CD14-positive monocyte (primary cell): ENCODE measurements around the gene FRY. TPM values are rescaled to one million over a fixed set of nuclear protein-coding genes. Genes with fewer than 3 reads are reported as not detected.

Source experiments
- DNase-seq, 3 donors: peaks; one replicate each; pipeline ENCODE4 v3.0.0-alpha.2; 2011 to 2022
- H2AFZ ChIP-seq: 2 replicates; pipeline ENCODE4 v1.6.0; 2012; ENCODE audit warnings: mild to moderate bottlenecking, low read depth, low read length, inconsistent platforms; ENCODE audit not compliant: insufficient read depth, poor library complexity, severe bottlenecking
- H3K27ac ChIP-seq, 2 donors: 1 replicate in 1 of 2; 2 replicates in 1 of 2; pipeline ENCODE4 v1.5.1; 2012 to 2013; ENCODE audit warnings: low read length in 2 of 2, control low read depth in 1 of 2, inconsistent platforms in 1 of 2, low read depth in 1 of 2, mild to moderate bottlenecking in 1 of 2
- H3K27me3 ChIP-seq, 2 donors: one replicate each; pipeline versions ENCODE4 v1.6.0 to v1.6.1; 2011 to 2013; ENCODE audit warnings: low read length in 2 of 2; ENCODE audit not compliant: control insufficient read depth in 2 of 2, insufficient read depth in 2 of 2
- H3K36me3 ChIP-seq, 2 donors: replicated peaks in 1 of 2; 1 replicate in 1 of 2; 2 replicates in 1 of 2; pipeline versions ENCODE4 v1.5.1 to v1.6.1; 2012 to 2013; ENCODE audit warnings: low read length in 2 of 2, control low read depth in 1 of 2, inconsistent platforms in 1 of 2, mild to moderate bottlenecking in 1 of 2; ENCODE audit not compliant: insufficient read depth in 2 of 2, control insufficient read depth in 1 of 2
- H3K4me1 ChIP-seq, 2 donors: 1 replicate in 1 of 2; 2 replicates in 1 of 2; pipeline versions ENCODE4 v1.5.1 to v1.6.1; 2012 to 2013; ENCODE audit warnings: low read length in 2 of 2, control low read depth in 1 of 2, inconsistent platforms in 1 of 2, mild to moderate bottlenecking in 1 of 2, moderate library complexity in 1 of 2; ENCODE audit not compliant: insufficient read depth in 2 of 2, control insufficient read depth in 1 of 2
- H3K4me2 ChIP-seq: replicated peaks from 2 replicates; pipeline ENCODE3; 2012; ENCODE audit warnings: low read length, moderate library complexity, mild to moderate bottlenecking; ENCODE audit not compliant: poor library complexity, severe bottlenecking; ENCODE audit errors: extremely low read depth
- H3K4me3 ChIP-seq, 3 experiments: fragments of 200-600 bp in 1 of 3; sonication (generic) in 1 of 3; replicated peaks in 1 of 3; 1 replicate in 2 of 3; 2 replicates in 1 of 3; pipeline ENCODE4 v1.5.1; 2011 to 2013; ENCODE audit warnings: low read length in 3 of 3, mild to moderate bottlenecking in 3 of 3, control low read depth in 2 of 3, low read depth in 2 of 3, inconsistent platforms in 1 of 3, moderate library complexity in 1 of 3
- H3K79me2 ChIP-seq: 2 replicates; pipeline ENCODE4 v1.6.0; 2012; ENCODE audit warnings: mild to moderate bottlenecking, control low read depth, inconsistent platforms, low read length, moderate library complexity; ENCODE audit not compliant: insufficient read depth
- H3K9ac ChIP-seq: 2 replicates; pipeline ENCODE4 v1.6.0; 2017; ENCODE audit warnings: low read length, mild to moderate bottlenecking; ENCODE audit not compliant: insufficient read depth, poor library complexity, severe bottlenecking
- H3K9me3 ChIP-seq, 2 donors: replicated peaks in 1 of 2; 1 replicate in 1 of 2; 2 replicates in 1 of 2; pipeline versions ENCODE4 v1.5.1 to v1.6.1; 2012 to 2013; ENCODE audit warnings: low read length in 2 of 2, control low read depth in 1 of 2; ENCODE audit not compliant: control insufficient read depth in 1 of 2, insufficient read depth in 1 of 2
- H4K20me1 ChIP-seq: 2 replicates; pipeline ENCODE4 v1.6.0; 2012; ENCODE audit warnings: mild to moderate bottlenecking, low read length, control low read depth, moderate library complexity; ENCODE audit not compliant: insufficient read depth
- H3K27ac Mint-ChIP-seq, 7 donors: one replicate each; pipeline ENCODE4 v1.8.0; 2020; ENCODE audit warnings: mild to moderate bottlenecking in 7 of 7, mixed read lengths in 7 of 7, moderate library complexity in 6 of 7, inconsistent platforms in 2 of 7
- H3K27me3 Mint-ChIP-seq, 3 donors: one replicate each; pipeline ENCODE4 v1.8.0; 2021 to 2022; ENCODE audit warnings: low read depth in 3 of 3, mild to moderate bottlenecking in 3 of 3, mixed read lengths in 3 of 3, moderate library complexity in 3 of 3, inconsistent platforms in 1 of 3
- H3K36me3 Mint-ChIP-seq, 2 donors: one replicate each; pipeline ENCODE4 v1.8.0; 2020; ENCODE audit warnings: mixed read lengths in 2 of 2, inconsistent platforms in 1 of 2, mild to moderate bottlenecking in 1 of 2
- H3K4me1 Mint-ChIP-seq: one replicate; pipeline ENCODE4 v1.8.0; 2020; ENCODE audit warnings: mild to moderate bottlenecking, mixed read lengths
- H3K4me3 Mint-ChIP-seq, 2 donors: one replicate each; pipeline ENCODE4 v1.8.0; 2020; ENCODE audit warnings: mild to moderate bottlenecking in 2 of 2, mixed read lengths in 2 of 2, moderate library complexity in 1 of 2
- H3K9me3 Mint-ChIP-seq, 7 donors: one replicate each; pipeline ENCODE4 v1.8.0; 2020 to 2022; ENCODE audit warnings: mixed read lengths in 7 of 7, mild to moderate bottlenecking in 6 of 7, moderate library complexity in 6 of 7, inconsistent platforms in 2 of 7
- CTCF ChIP-seq: fragments of 200-600 bp; IDR thresholded peaks from one replicate; pipeline ENCODE4 v1.8.0; 2022; ENCODE audit warnings: antibody characterized with exemption, mild to moderate bottlenecking
- WGBS: methylation state at CpG from one replicate; pipeline ENCODE4 v1.1.5; 2013; ENCODE audit warnings: missing lambda C conversion rate; ENCODE audit not compliant: insufficient coverage; 5-methylcytosine and 5-hydroxymethylcytosine counted together
- intact Hi-C, 2 donors: fragments of 100-400 bp; cut with micrococcal nuclease; formaldehyde crosslinking; loops; one replicate each; pipeline versions ENCODE4 v1.15.0 to v1.15.1; 2023
- polyA plus RNA-seq, 3 donors: library from polyadenylated mRNA; depleted of rRNA in 1 of 3; unstranded in 2 of 3; stranded (reverse) in 1 of 3; fragments of 300-500 nt in 2 of 3; fragments of >200 nt in 1 of 3; fragmentation: Illumina TruSeq in 2 of 3; gene quantifications; 1 replicate in 2 of 3; 2 replicates in 1 of 3; pipeline ENCODE4 v1.2.3, GENCODE V29; 2012 to 2021

Gene FRY
- polyA plus RNA-seq, 3 donors = 3.9 to 31.8 (median 5.0) TPM

GRCh38 chr13:32031815-32032370, 319 bp downstream of the FRY start:
- peak overlapping the region; percentile 92 for H2AFZ ChIP-seq

GRCh38 chr13:32032759-32033158, 1.2 kb downstream of the FRY start:
- peaks cover 5 to 9% of the 10 kb centered on the region in 2 donors for H3K36me3 Mint-ChIP-seq
- peaks cover 63 to 75% of the 10 kb centered on the region in 2 donors for H3K4me1 ChIP-seq
- no peaks in the 10 kb centered on the region for H3K9me3 Mint-ChIP-seq
- peaks cover 75% of the 10 kb centered on the region for H3K4me1 Mint-ChIP-seq
- H3K27me3 ChIP-seq = no peaks in the 10 kb centered on the region
- no peak overlapping the region for H3K9ac ChIP-seq
- no peak for DNase-seq
- no peaks in the 10 kb centered on the region for H4K20me1 ChIP-seq
- no peak for TF ChIP-seq CTCF
- intact Hi-C loops = loop anchor here (5.0 to 10.0 kb wide), 2 partner anchors 82 to 120 kb away; no protein-coding TSS in a partner anchor
- no peaks in the 10 kb centered on the region for H3K36me3 ChIP-seq
- no peak overlapping the region for H3K4me3 Mint-ChIP-seq
- H3K27me3 Mint-ChIP-seq = no peaks in the 10 kb centered on the region
- H3K9me3 ChIP-seq = no peaks in the 10 kb centered on the region
- peak overlapping the region in 1 of 2 donors; percentile 91 for H3K27ac ChIP-seq
- H3K4me3 ChIP-seq = peak overlapping the region in 1 of 3 experiments; percentile 91
- no CpG with 5 or more reads among the region's 1 CpG for whole genome bisulfite sequencing
- H3K27ac Mint-ChIP-seq = peak overlapping the region in 4 of 7 donors; percentile 10 to 97 (median 92)
- H3K4me2 ChIP-seq = peak overlapping the region; percentile 84
- H2AFZ ChIP-seq = no peak overlapping the region
- H3K79me2 ChIP-seq = peaks cover 95% of the 10 kb centered on the region

More at GRCh38 chr13:32031815-32032370, 319 bp downstream of the FRY start:
- no peaks in the 10 kb centered on the region for H3K27me3 ChIP-seq
- peak overlapping the region; percentile 89 for H3K9ac ChIP-seq
- H3K4me3 Mint-ChIP-seq = peak overlapping the region; percentile 95 to 96
- no peak for TF ChIP-seq CTCF
- H3K36me3 Mint-ChIP-seq = peaks cover 5 to 9% of the 10 kb centered on the region in 2 donors
- no peaks in the 10 kb centered on the region for H3K9me3 ChIP-seq
- H4K20me1 ChIP-seq = no peaks in the 10 kb centered on the region
- H3K36me3 ChIP-seq = no peaks in the 10 kb centered on the region
- H3K4me1 ChIP-seq = peaks cover 57 to 66% of the 10 kb centered on the region in 2 donors
- no peaks in the 10 kb centered on the region for H3K9me3 Mint-ChIP-seq
- H3K27ac Mint-ChIP-seq = peak overlapping the region; percentile 92 to 97 (median 95)
- H3K4me2 ChIP-seq = peak overlapping the region; percentile 84
- intact Hi-C loops = loop anchor here (5.0 to 10.0 kb wide), 2 partner anchors 83 to 120 kb away; no protein-coding TSS in a partner anchor
- peaks cover 93% of the 10 kb centered on the region for H3K79me2 ChIP-seq
- peak overlapping the region; percentile 71 to 92 (median 91) for H3K4me3 ChIP-seq
- no peaks in the 10 kb centered on the region for H3K27me3 Mint-ChIP-seq
- no CpG with 5 or more reads among the region's 3 CpGs for WGBS
- peak overlapping the region; percentile 91 to 93 for H3K27ac ChIP-seq
- no peak for DNase-seq
- peaks cover 68% of the 10 kb centered on the region for H3K4me1 Mint-ChIP-seq
